ENCODE measurements around the gene YES1. TPM values are rescaled to one million over a fixed set of nuclear protein-coding genes. Genes with fewer than 3 reads are reported as not detected.
"Not testable (repeated sequence)": the region's sequence is repeated elsewhere in the genome, so short reads cannot be mapped to it uniquely, and the experiment has no call there.

The YES1 gene
- total RNA-seq, 1 donor from 2014 or later = 17.1 TPM

DNA sequence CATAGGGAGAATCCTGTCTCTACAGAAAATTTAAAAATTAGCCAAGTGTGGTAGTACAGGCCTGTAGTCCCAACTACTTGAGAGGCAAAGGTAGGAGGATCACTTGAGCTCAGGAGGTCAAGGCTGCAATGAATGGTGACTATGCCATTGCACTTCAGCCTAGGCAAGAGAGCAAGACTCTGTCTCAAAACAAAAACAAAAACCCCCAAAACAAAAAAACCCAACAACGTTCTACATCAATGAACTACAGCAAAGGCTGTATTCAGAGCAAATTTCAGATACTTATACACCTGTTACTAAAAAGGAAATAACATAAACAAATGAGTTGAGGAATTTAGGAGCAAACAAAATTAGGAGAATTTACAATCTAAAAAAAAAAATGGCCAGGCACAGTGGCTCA is 22.6 kb downstream of the YES1 start:
- H3K4me3 Mint-ChIP-seq (ENCODE audit: unreplicated experiment) = no peak overlapping the region
- no peaks in the 10 kb centered on the region for H3K4me1 Mint-ChIP-seq (ENCODE audit: low read depth, unreplicated experiment)
- no peak for DNase-seq
- no peaks in the 10 kb centered on the region for H3K27me3 Mint-ChIP-seq (ENCODE audit: unreplicated experiment)
- no peak overlapping the region for H3K27ac Mint-ChIP-seq (ENCODE audit: unreplicated experiment)
- TF ChIP-seq CTCF (IDR thresholded peaks at IDR 0.05; ENCODE audit: partially characterized antibody, unreplicated experiment) = no peak
- no peaks in the 10 kb centered on the region for H3K36me3 Mint-ChIP-seq (ENCODE audit: unreplicated experiment)
- H3K9me3 Mint-ChIP-seq (ENCODE audit: unreplicated experiment) = no peaks in the 10 kb centered on the region

DNA sequence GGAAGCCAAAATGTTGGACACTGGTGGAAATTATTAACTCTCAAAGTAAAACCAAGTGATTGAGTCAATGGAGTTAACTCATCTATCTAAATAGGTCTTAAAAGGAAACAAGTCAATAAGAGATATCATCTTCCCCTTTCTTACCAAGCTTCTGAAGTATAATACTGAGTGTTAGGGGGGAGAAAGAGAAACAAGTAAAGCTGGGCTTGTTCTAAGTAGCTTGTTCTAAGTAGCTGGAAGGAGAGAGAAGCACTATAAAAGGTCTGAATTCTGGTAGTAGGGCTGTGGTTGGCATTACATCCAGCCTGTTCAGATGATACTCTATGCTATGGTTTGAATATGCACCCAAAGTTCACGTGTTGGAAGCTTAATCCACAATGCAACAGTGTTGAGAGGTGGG is 26.8 kb downstream of the YES1 start:
- TF ChIP-seq CTCF (IDR thresholded peaks at IDR 0.05; ENCODE audit: partially characterized antibody, unreplicated experiment) = no peak
- Mint-ChIP-seq H3K9me3 (ENCODE audit: unreplicated experiment) (no peaks in the 10 kb centered on the region), H3K36me3 (ENCODE audit: unreplicated experiment) (no peaks in the 10 kb centered on the region), H3K4me1 (ENCODE audit: low read depth, unreplicated experiment) (no peaks in the 10 kb centered on the region), H3K4me3 (ENCODE audit: unreplicated experiment) (no peak overlapping the region), H3K27ac (ENCODE audit: unreplicated experiment) (no peak overlapping the region), H3K27me3 (ENCODE audit: unreplicated experiment) (no peaks in the 10 kb centered on the region)
- no peak for DNase-seq

GRCh38 chr18:784470-785172 is 27.4 kb downstream of the YES1 start:
- no peak overlapping the region for H3K27ac Mint-ChIP-seq (ENCODE audit: unreplicated experiment)
- no peak for TF ChIP-seq CTCF (IDR thresholded peaks at IDR 0.05; ENCODE audit: partially characterized antibody, unreplicated experiment)

DNA sequence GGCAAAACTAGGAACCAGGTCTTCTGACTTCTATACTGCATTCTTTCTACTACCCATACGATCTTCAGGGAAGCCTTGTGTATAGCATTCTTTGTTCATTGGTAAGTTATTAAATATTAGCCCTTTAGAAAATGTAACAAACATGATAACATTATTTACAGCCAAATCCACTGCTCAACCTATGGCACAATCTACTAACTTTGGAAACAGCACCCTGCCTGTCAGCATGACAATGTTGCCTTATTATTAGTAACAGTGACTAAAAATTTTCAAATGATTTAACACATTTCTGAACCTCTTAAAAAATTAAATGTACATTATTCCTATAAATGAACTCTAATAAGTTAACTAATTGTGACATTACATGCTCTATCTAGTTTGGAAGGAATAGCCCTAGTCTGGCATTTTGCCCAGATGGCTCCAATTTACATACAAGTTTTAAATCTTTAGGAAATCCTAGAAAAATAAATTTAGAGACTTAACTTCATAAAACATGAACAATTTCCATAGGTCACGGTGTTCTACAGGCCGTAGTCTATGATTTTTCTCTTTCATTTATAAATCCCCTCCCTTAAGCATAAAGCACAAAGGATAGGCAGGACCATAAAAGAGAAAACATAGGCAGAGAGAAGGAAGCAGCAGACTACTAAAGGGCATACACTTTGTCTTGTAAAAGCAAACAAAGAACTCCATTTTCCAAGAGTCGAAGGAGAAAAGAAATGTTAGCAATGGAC is 33.7 kb downstream of the YES1 start:
- H3K9me3 Mint-ChIP-seq (ENCODE audit: unreplicated experiment) = no peaks in the 10 kb centered on the region
- H3K27me3 Mint-ChIP-seq (ENCODE audit: unreplicated experiment) = no peaks in the 10 kb centered on the region
- H3K4me1 Mint-ChIP-seq (ENCODE audit: low read depth, unreplicated experiment) = no peaks in the 10 kb centered on the region
- no peaks in the 10 kb centered on the region for H3K36me3 Mint-ChIP-seq (ENCODE audit: unreplicated experiment)
- no peak for TF ChIP-seq CTCF (IDR thresholded peaks at IDR 0.05; ENCODE audit: partially characterized antibody, unreplicated experiment)
- DNase-seq = no peak
- no peak overlapping the region for H3K27ac Mint-ChIP-seq (ENCODE audit: unreplicated experiment)
- no peak overlapping the region for H3K4me3 Mint-ChIP-seq (ENCODE audit: unreplicated experiment)

More at GRCh38 chr18:784470-785172, 27.4 kb downstream of the YES1 start:
- Mint-ChIP-seq H3K9me3 (ENCODE audit: unreplicated experiment) (no peaks in the 10 kb centered on the region), H3K4me1 (ENCODE audit: low read depth, unreplicated experiment) (no peaks in the 10 kb centered on the region), H3K27me3 (ENCODE audit: unreplicated experiment) (no peaks in the 10 kb centered on the region), H3K36me3 (ENCODE audit: unreplicated experiment) (no peaks in the 10 kb centered on the region), H3K4me3 (ENCODE audit: unreplicated experiment) (no peak overlapping the region)
- no peak for DNase-seq

DNA sequence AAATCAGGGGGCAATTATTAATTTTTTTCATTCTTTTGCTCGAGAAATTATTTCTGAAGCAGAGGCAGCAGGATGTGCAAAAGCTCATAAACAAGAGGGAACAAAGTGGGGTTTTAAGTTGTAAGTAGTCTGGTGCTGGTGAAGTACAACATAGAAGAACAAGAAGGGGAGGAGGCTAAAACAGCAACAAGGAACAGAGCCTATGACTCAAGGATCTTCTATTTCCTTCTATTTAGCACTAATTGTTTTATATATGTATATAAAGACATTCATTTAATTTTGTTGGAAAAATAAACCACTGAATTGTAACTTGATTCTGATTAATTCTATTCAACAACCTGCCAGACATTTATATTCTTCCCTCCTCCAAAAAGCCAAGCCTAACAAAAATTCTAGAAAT is 35.0 kb downstream of the YES1 start:
- no peak overlapping the region for H3K27ac Mint-ChIP-seq (ENCODE audit: unreplicated experiment)

GRCh38 chr18:776044-776443 is 36.0 kb downstream of the YES1 start:
- DNase-seq; H3K9me3 Mint-ChIP-seq (ENCODE audit: unreplicated experiment); H3K36me3 Mint-ChIP-seq (ENCODE audit: unreplicated experiment); H3K4me3 Mint-ChIP-seq (ENCODE audit: unreplicated experiment); H3K4me1 Mint-ChIP-seq (ENCODE audit: low read depth, unreplicated experiment); H3K27me3 Mint-ChIP-seq (ENCODE audit: unreplicated experiment); H3K27ac Mint-ChIP-seq (ENCODE audit: unreplicated experiment): not testable (repeated sequence)

More for the DNA sequence above, 35.0 kb downstream of the YES1 start:
- H3K9me3 Mint-ChIP-seq (ENCODE audit: unreplicated experiment) = no peaks in the 10 kb centered on the region
- H3K4me3 Mint-ChIP-seq (ENCODE audit: unreplicated experiment) = no peak overlapping the region
- TF ChIP-seq CTCF (IDR thresholded peaks at IDR 0.05; ENCODE audit: partially characterized antibody, unreplicated experiment) = no peak
- no peaks in the 10 kb centered on the region for H3K36me3 Mint-ChIP-seq (ENCODE audit: unreplicated experiment)
- H3K27me3 Mint-ChIP-seq (ENCODE audit: unreplicated experiment) = no peaks in the 10 kb centered on the region
- no peaks in the 10 kb centered on the region for H3K4me1 Mint-ChIP-seq (ENCODE audit: low read depth, unreplicated experiment)
- no peak for DNase-seq

Measured in glutamatergic neuron (in vitro differentiated cells).